Neural crest cell (in vitro differentiated cells): ENCODE measurements around the gene MTMR10. TPM values are rescaled to one million over a fixed set of nuclear protein-coding genes. Genes with fewer than 3 reads are reported as not detected.
A peak's percentile ranks its signal among the peaks of the same experiment; 100 is the strongest.

Experiments
- DNase-seq: peaks from one replicate; pipeline ENCODE4 v3.0.0; 2021; ENCODE audit warnings: low read depth, mixed read lengths, low spot score
- H3K27ac Mint-ChIP-seq: one replicate; pipeline ENCODE4 v1.8.0; 2021; ENCODE audit warnings: mild to moderate bottlenecking, mixed read lengths; ENCODE audit not compliant: unreplicated experiment
- H3K27me3 Mint-ChIP-seq: 2 replicates; pipeline ENCODE4 v1.8.0; 2021; ENCODE audit warnings: low read depth, mild to moderate bottlenecking, mixed read lengths
- H3K36me3 Mint-ChIP-seq: 2 replicates; pipeline ENCODE4 v1.8.0; 2021; ENCODE audit warnings: low read depth, mild to moderate bottlenecking, mixed read lengths
- H3K4me1 Mint-ChIP-seq: 2 replicates; pipeline ENCODE4 v1.8.0; 2021; ENCODE audit warnings: mixed read lengths
- H3K4me3 Mint-ChIP-seq: one replicate; pipeline ENCODE4 v1.8.0; 2021; ENCODE audit warnings: mild to moderate bottlenecking, mixed read lengths
- H3K9me3 Mint-ChIP-seq: 2 replicates; pipeline ENCODE4 v1.8.0; 2021; ENCODE audit warnings: mixed read lengths
- CTCF ChIP-seq: fragments of 200-600 bp; sonication (generic); conservative IDR thresholded peaks from 2 replicates; pipeline ENCODE4 v1.5.0; 2021; ENCODE audit warnings: antibody characterized with exemption, mild to moderate bottlenecking
- total RNA-seq: library from RNA; stranded (reverse); gene quantifications from 2 replicates; pipeline ENCODE4 v1.2.1, GENCODE V29; 2021

Gene MTMR10
- total RNA-seq, 1 donor from 2014 or later, result 18.6 TPM

DNA sequence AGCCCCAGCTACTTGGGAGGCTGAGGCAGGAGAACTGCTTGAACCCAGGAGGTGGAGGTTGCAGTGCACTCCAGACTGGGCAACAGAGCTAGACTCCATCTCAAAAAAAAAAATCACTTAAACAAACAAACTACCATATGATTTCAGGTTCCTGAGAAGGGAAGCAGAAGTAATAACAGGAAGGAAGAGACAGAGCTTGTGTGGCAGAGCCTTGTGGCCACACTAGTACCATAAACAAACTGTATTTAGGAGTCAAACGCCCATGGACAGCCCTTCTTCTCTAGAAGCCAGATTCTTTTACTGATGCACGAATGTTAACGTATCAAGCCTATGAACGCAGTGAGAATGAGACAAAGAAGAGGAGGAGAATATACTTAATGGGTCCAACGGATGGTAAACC, 12.0 kb downstream of the MTMR10 start:
- peaks cover 5% of the 10 kb centered on the region for H3K36me3 Mint-ChIP-seq
- peaks cover 21% of the 10 kb centered on the region for H3K4me1 Mint-ChIP-seq
- no peaks in the 10 kb centered on the region for H3K9me3 Mint-ChIP-seq
- no peak for TF ChIP-seq CTCF
- H3K27me3 Mint-ChIP-seq, result no peaks in the 10 kb centered on the region
- H3K27ac Mint-ChIP-seq, result no peak overlapping the region
- no peak for DNase-seq
- no peak overlapping the region for H3K4me3 Mint-ChIP-seq

GRCh38 chr15:30978328-30978727, 13.1 kb downstream of the MTMR10 start:
- Mint-ChIP-seq H3K27me3 (no peaks in the 10 kb centered on the region), H3K9me3 (no peaks in the 10 kb centered on the region), H3K4me1 (peaks cover 11% of the 10 kb centered on the region), H3K4me3 (no peak overlapping the region), H3K36me3 (peaks cover 7% of the 10 kb centered on the region), H3K27ac (no peak overlapping the region)
- DNase-seq, result no peak
- no peak for TF ChIP-seq CTCF

- no peak for TF ChIP-seq CTCF
- no peaks in the 10 kb centered on the region for H3K27me3 Mint-ChIP-seq
Measured at GRCh38 chr15:30974112-30974511, 17.3 kb downstream of the MTMR10 start.

DNA sequence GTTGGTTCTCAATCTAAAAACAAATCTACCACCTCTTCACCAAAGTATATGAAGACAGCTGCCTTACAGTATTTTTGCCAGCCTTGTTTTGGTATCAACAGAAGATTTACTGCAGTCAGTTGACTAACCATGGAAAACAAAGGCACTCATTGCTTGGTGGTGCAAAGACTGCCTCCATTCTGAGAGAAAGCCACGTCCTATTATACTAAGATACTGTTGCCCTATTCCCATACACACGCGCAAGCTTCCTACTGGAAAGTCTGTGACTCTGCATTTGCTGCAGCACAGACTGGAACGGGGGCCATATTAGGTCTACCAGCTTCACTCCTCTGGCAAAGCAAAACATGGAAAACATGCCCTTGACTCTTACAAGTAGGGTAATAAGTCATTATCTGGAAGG, 18.0 kb downstream of the MTMR10 start:
- H3K27me3 Mint-ChIP-seq, result no peaks in the 10 kb centered on the region
- no peaks in the 10 kb centered on the region for H3K9me3 Mint-ChIP-seq
- H3K4me3 Mint-ChIP-seq, result no peak overlapping the region
- H3K27ac Mint-ChIP-seq, result peak overlapping the region; percentile 65
- no peaks in the 10 kb centered on the region for H3K4me1 Mint-ChIP-seq
- H3K36me3 Mint-ChIP-seq, result peaks cover 7% of the 10 kb centered on the region
- TF ChIP-seq CTCF, result no peak
- DNase-seq, result no peak

More at GRCh38 chr15:30974112-30974511, 17.3 kb downstream of the MTMR10 start:
- Mint-ChIP-seq H3K4me3 (no peak overlapping the region), H3K27ac (no peak overlapping the region), H3K4me1 (no peaks in the 10 kb centered on the region), H3K36me3 (peaks cover 7% of the 10 kb centered on the region), H3K9me3 (no peaks in the 10 kb centered on the region)
- no peak for DNase-seq

- DNase-seq, result no peak
- Mint-ChIP-seq H3K4me3 (no peak overlapping the region), H3K27me3 (no peaks in the 10 kb centered on the region), H3K4me1 (no peaks in the 10 kb centered on the region), H3K36me3 (peaks cover 7% of the 10 kb centered on the region), H3K9me3 (no peaks in the 10 kb centered on the region), H3K27ac (no peak overlapping the region)
- TF ChIP-seq CTCF, result no peak
Measured at GRCh38 chr15:30969724-30970123, 21.7 kb downstream of the MTMR10 start.

- Mint-ChIP-seq H3K4me1 (no peaks in the 10 kb centered on the region), H3K27ac (peak overlapping the region; percentile 91), H3K9me3 (no peaks in the 10 kb centered on the region), H3K36me3 (peaks cover 10% of the 10 kb centered on the region), H3K4me3 (no peak overlapping the region), H3K27me3 (no peaks in the 10 kb centered on the region)
- DNase-seq, result no peak
- TF ChIP-seq CTCF, result no peak
Measured at GRCh38 chr15:30963681-30964080, 27.7 kb downstream of the MTMR10 start.
